Measurements from ENCODE around the gene LHFPL2. TPM values are rescaled to one million over a fixed set of nuclear protein-coding genes. Genes with fewer than 3 reads are reported as not detected.
A peak's percentile ranks its signal among the peaks of the same experiment; 100 is the strongest.
"Not testable (repeated sequence)": the region's sequence is repeated elsewhere in the genome, so short reads cannot be mapped to it uniquely, and the experiment has no call there.

LHFPL2 gene
- total and polyA plus RNA-seq, 2 donors from 2014 or later = 1.8 to 12.6 TPM

DNA sequence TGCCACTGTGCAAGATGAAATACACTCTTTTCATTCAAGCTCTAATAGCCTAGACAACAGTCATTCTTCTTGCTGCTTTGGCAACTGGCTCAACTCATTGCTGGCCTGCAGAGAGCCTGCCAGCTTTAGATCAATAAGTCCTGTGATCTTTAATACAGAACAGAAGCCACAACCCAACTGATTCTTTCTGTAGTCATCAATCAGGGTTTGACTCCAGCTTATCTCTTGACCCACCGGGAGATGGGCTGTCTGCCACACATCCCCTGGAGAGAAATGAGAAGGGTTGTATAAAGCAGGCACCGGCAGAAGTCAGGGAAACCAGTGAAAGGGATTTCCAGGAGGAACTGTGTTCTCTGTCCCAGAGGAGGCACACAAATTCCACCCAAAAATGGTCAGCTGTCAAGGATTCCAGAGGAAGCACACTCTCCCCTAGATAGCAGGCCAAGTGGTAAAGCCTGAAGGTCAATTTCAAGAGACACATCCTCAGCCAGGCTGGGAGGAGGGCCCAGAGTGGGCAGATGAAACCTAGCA, 24.5 kb downstream of the LHFPL2 start:
- H3K9me3 ChIP-seq (ENCODE audit: control insufficient read depth in 2 of 3, insufficient read depth in 1 of 3, low read length in 3 of 3) = peaks cover 0 to 2% (median 0%) of the 10 kb centered on the region in 3 donors
- intact Hi-C loops (cut with DNase I) = no loop called here

DNA sequence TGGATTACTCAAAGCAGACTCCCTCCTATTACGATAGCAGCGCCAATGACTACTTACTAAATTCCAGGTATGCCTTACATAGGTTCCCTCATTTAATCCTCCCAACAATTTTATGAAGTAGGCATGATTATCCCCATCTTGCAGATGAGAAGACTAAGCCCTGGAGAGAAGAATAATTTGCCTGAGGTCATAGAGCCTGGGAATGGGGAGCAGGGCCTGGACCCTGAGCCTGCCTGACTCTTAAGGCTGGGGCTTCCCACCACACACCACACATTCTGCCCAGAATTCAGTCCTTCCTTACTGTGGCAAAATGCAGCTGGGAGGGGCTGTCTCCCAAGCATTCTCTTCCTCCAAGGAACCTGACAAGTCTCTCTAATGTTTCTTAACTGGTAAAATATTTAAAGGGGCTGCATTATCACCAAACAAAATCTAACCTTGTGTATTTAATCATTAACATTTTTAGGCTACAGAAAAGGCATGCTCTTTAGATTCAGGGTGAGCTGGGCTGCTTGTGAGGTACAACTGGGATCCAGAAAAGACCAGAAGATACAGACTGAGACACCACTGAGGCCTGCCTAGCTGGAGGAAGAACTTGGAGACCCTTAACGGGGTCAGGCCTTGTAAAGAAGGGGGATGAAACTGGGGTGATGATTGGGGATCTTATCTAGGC, 26.1 kb downstream of the LHFPL2 start:
- intact Hi-C loops (cut with DNase I) = no loop called here
- H3K4me1 ChIP-seq (ENCODE audit: control insufficient read depth in 2 of 3, insufficient read depth in 2 of 3, low read depth in 1 of 3, low read length in 3 of 3) = peaks cover 0 to 16% (median 3%) of the 10 kb centered on the region in 3 donors
- peaks cover 0 to 2% (median 0%) of the 10 kb centered on the region in 3 donors for H3K36me3 ChIP-seq (ENCODE audit: control insufficient read depth in 2 of 3, insufficient read depth in 3 of 3, low read length in 3 of 3)
- no peak overlapping the region for H3K4me3 ChIP-seq (ENCODE audit: low read length in 3 of 3)
- H3K27me3 ChIP-seq (ENCODE audit: control insufficient read depth, insufficient read depth, low read length) = no peaks in the 10 kb centered on the region
- peaks cover 0 to 2% (median 0%) of the 10 kb centered on the region in 3 donors for H3K9me3 ChIP-seq (ENCODE audit: control insufficient read depth in 2 of 3, insufficient read depth in 1 of 3, low read length in 3 of 3)
- no peak overlapping the region for H3K27ac ChIP-seq (ENCODE audit: low read depth in 2 of 2, low read length in 2 of 2)
- no peak overlapping the region for H3K9ac ChIP-seq (ENCODE audit: low read length in 3 of 3)
- DNase-seq = no peak
- no peak for FAIRE-seq
- TF ChIP-seq, protein P1, sequence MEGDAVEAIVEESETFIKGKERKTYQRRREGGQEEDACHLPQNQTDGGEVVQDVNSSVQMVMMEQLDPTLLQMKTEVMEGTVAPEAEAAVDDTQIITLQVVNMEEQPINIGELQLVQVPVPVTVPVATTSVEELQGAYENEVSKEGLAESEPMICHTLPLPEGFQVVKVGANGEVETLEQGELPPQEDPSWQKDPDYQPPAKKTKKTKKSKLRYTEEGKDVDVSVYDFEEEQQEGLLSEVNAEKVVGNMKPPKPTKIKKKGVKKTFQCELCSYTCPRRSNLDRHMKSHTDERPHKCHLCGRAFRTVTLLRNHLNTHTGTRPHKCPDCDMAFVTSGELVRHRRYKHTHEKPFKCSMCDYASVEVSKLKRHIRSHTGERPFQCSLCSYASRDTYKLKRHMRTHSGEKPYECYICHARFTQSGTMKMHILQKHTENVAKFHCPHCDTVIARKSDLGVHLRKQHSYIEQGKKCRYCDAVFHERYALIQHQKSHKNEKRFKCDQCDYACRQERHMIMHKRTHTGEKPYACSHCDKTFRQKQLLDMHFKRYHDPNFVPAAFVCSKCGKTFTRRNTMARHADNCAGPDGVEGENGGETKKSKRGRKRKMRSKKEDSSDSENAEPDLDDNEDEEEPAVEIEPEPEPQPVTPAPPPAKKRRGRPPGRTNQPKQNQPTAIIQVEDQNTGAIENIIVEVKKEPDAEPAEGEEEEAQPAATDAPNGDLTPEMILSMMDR (IDR thresholded peaks at IDR 0.05; ENCODE audit: borderline replicate concordance, extremely low read depth, insufficient read depth) = no peak

More for the DNA sequence above, 24.5 kb downstream of the LHFPL2 start:
- no peak for DNase-seq
- TF ChIP-seq, protein P1 (IDR thresholded peaks at IDR 0.05; ENCODE audit: borderline replicate concordance, extremely low read depth, insufficient read depth) = no peak
- no peak for FAIRE-seq
- Histone ChIP-seq H3K36me3 (ENCODE audit: control insufficient read depth in 2 of 3, insufficient read depth in 3 of 3, low read length in 3 of 3) (peaks cover 0 to 2% (median 0%) of the 10 kb centered on the region in 3 donors), H3K27me3 (ENCODE audit: control insufficient read depth, insufficient read depth, low read length) (no peaks in the 10 kb centered on the region), H3K4me1 (ENCODE audit: control insufficient read depth in 2 of 3, insufficient read depth in 2 of 3, low read depth in 1 of 3, low read length in 3 of 3) (peaks cover 0 to 28% (median 3%) of the 10 kb centered on the region in 3 donors), H3K27ac (ENCODE audit: low read depth in 2 of 2, low read length in 2 of 2) (no peak overlapping the region), H3K9ac (ENCODE audit: low read length in 3 of 3) (no peak overlapping the region), H3K4me3 (ENCODE audit: low read length in 3 of 3) (no peak overlapping the region)

DNA sequence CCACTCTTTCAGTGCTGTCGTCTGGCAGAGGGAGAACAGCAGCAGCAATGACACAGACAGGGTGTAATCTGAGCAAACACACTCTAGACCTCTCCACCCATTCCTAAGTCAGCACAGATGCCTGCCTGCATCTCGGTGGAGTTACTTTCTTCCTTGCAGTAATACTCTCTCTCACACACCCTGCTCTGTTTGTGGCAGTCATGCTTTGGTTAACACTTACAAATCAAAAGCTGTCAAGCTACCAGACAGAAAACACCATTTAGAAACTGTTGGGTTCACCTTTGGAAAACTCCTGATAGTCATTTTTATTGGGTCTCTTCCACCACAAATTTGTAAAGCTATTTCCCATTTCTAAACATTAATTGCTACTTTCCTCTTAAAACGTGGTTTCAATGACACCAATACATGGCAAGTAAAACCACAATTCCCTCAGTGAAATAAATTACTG, 27.3 kb downstream of the LHFPL2 start:
- Histone ChIP-seq H3K36me3 (ENCODE audit: control insufficient read depth in 2 of 3, insufficient read depth in 3 of 3, low read length in 3 of 3) (peaks cover 0 to 2% (median 0%) of the 10 kb centered on the region in 3 donors), H3K27ac (ENCODE audit: low read depth in 2 of 2, low read length in 2 of 2) (no peak overlapping the region), H3K27me3 (ENCODE audit: control insufficient read depth, insufficient read depth, low read length) (no peaks in the 10 kb centered on the region), H3K4me3 (ENCODE audit: low read length in 3 of 3) (no peak overlapping the region), H3K9me3 (ENCODE audit: control insufficient read depth in 2 of 3, insufficient read depth in 1 of 3, low read length in 3 of 3) (peaks cover 0 to 2% (median 0%) of the 10 kb centered on the region in 3 donors), H3K9ac (ENCODE audit: low read length in 3 of 3) (no peak overlapping the region), H3K4me1 (ENCODE audit: control insufficient read depth in 2 of 3, insufficient read depth in 2 of 3, low read depth in 1 of 3, low read length in 3 of 3) (peaks cover 0 to 16% (median 3%) of the 10 kb centered on the region in 3 donors)
- DNase-seq (peak in 3 of 5 donors; percentile 53 to 78 (median 72)), FAIRE-seq (no peak)
- TF ChIP-seq, protein P1 (IDR thresholded peaks at IDR 0.05; ENCODE audit: borderline replicate concordance, extremely low read depth, insufficient read depth) = no peak
- intact Hi-C loops (cut with DNase I) = no loop called here

DNA sequence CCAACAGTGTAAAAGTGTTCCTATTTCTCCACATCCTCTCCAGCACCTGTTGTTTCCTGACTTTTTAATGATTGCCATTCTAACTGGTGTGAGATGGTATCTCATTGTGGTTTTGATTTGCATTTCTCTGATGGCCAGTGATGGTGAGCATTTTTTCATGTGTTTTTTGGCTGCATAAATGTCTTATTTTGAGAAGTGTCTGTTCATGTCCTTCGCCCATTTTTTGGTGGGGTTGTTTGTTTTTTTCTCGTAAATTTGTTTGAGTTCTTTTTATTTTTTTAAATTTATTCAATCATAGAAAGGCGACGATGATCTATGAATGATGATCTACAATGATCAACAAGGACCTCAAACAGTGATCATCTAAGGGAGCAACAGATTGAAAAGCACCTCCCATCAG, 28.5 kb downstream of the LHFPL2 start:
- peaks cover 0 to 10% (median 3%) of the 10 kb centered on the region in 3 donors for H3K4me1 ChIP-seq (ENCODE audit: control insufficient read depth in 2 of 3, insufficient read depth in 2 of 3, low read depth in 1 of 3, low read length in 3 of 3)
- FAIRE-seq; H3K27ac ChIP-seq (ENCODE audit: low read depth in 2 of 2, low read length in 2 of 2); H3K9me3 ChIP-seq (ENCODE audit: control insufficient read depth in 2 of 3, insufficient read depth in 1 of 3, low read length in 3 of 3); H3K4me3 ChIP-seq (ENCODE audit: low read length in 3 of 3); DNase-seq; H3K27me3 ChIP-seq (ENCODE audit: control insufficient read depth, insufficient read depth, low read length); H3K9ac ChIP-seq (ENCODE audit: low read length in 3 of 3); H3K36me3 ChIP-seq (ENCODE audit: control insufficient read depth in 2 of 3, insufficient read depth in 3 of 3, low read length in 3 of 3); intact Hi-C loops (cut with DNase I): not testable (repeated sequence)

Measured in kidney (tissue), 14 donors.